Measurements from ENCODE around the gene PRRC1.

DNA sequence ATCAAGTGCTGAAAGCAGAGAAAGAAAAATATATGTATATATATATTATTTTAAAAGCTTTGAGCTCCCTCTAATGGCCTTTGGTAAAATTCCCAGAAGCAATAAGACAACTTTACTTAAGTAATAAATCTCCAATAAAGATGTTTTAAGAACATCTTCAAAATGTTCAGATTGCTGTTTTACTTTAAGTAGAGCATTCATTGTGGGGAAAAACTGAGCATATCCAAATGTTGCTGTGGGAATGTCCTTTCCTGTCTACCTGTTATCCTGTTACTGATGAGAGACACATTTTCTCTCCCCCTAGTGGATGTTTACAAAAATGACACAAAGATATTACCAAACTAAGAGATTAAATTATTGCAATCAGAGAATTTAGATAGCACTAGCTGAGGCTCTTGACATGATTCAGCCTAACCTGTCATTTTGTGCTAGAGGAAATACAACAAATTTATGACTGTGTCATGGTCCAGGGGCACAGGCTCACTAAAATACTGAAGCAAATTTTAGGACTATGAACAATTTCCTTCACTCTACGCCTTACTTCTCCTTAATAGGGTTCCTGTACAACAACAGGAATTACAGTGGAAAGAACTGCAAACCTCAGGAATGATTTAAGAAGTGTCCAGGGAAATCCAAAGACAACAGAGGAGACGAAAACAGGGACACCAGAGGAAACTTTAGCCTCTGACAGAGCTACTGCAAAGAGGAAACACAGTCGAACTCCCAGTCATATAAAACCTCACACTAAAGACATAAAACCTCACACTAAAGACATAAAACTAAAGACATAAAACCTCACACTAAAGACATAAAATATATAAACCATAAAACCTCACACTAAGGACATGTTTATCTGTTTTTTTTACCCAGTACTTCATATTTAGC is 24.3 kb upstream of the PRRC1 start:
- TF ChIP-seq, protein P1, sequence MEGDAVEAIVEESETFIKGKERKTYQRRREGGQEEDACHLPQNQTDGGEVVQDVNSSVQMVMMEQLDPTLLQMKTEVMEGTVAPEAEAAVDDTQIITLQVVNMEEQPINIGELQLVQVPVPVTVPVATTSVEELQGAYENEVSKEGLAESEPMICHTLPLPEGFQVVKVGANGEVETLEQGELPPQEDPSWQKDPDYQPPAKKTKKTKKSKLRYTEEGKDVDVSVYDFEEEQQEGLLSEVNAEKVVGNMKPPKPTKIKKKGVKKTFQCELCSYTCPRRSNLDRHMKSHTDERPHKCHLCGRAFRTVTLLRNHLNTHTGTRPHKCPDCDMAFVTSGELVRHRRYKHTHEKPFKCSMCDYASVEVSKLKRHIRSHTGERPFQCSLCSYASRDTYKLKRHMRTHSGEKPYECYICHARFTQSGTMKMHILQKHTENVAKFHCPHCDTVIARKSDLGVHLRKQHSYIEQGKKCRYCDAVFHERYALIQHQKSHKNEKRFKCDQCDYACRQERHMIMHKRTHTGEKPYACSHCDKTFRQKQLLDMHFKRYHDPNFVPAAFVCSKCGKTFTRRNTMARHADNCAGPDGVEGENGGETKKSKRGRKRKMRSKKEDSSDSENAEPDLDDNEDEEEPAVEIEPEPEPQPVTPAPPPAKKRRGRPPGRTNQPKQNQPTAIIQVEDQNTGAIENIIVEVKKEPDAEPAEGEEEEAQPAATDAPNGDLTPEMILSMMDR (IDR thresholded peaks at IDR 0.05): peak; percentile 28 to 67 (median 52)
- no peak for TF ChIP-seq EP300 (IDR thresholded peaks at IDR 0.05)
